ENCODE results near the gene SLAMF8.

Gene SLAMF8

GRCh38 chr1:159868766-159869165 is 42.1 kb downstream of the SLAMF8 start:
- no peak for DNase-seq (ENCODE audit: low read depth in 1 of 2, low spot score in 1 of 2)

GRCh38 chr1:159869173-159869572 is 42.5 kb downstream of the SLAMF8 start:
- DNase-seq (ENCODE audit: low read depth in 1 of 2, low spot score in 1 of 2) = no peak

- DNase-seq (ENCODE audit: low read depth in 1 of 2, low spot score in 1 of 2) = no peak
These were observed 42.9 kb downstream of the SLAMF8 start for GRCh38 chr1:159869607-159870006.

DNA sequence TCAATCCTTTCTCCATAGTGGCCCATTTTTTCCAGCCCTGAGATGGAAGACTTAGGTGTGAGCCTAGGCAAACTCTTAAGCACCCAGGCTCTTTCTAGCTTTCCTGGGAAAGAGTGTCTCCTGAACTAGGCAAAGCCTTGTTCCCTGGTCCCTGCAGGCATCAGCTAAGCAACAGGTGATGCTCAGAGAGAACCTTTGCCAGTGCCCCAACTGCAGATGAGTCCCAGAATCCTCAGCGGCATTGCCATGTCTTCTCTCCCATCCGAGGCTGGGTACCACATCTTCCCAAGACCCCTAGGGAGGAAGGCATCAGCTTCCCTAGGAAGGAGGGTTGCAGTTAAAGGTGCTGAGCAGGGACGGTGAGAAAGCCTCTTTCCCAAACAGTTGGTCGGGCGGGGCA is 44.0 kb downstream of the SLAMF8 start:
- no peak for DNase-seq (ENCODE audit: low read depth in 1 of 2, low spot score in 1 of 2)

- no peak for DNase-seq (ENCODE audit: low read depth in 1 of 2, low spot score in 1 of 2)
These were observed 46.2 kb downstream of the SLAMF8 start for GRCh38 chr1:159872891-159873290.

GRCh38 chr1:159873530-159874143 is 47.0 kb downstream of the SLAMF8 start:
- DNase-seq (ENCODE audit: low read depth in 1 of 2, low spot score in 1 of 2) = no peak

DNA sequence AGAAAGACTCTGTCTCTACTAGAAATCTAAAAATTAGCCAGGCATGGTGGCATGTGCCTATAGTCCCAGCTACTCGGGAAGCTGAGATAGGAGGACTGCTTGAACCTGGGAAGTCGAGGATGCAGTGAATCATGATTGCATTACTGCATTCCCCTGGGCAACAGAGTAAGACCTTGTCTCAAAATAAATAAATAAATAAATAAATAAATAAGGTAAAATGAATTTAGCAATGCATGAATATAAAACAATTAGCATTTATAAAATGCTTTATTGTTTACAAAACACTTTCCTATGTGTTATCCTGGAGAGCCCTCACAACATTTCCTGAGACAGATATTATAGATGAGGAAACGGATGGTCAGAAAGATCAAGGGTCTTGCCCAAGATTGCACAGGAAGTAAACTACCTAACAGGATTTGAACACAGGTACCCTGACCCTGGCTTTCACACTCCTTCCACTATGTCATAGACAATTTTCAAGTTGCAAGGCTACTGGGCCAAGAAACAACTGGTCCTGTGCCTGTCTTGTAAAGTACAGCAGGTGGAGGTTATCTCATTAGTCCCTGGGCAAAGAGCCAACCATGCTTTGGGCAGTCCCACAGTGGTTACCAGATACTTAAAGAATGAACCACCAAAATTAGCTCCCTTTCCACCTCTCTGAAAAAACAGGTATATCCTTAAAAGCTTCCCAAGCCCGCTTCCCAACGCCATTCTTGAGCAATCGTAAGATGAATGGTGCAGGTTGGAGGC is 51.2 kb downstream of the SLAMF8 start:
- no peak for DNase-seq (ENCODE audit: low read depth in 1 of 2, low spot score in 1 of 2)

GRCh38 chr1:159879136-159879535 is 52.5 kb downstream of the SLAMF8 start:
- no peak for DNase-seq (ENCODE audit: low read depth in 1 of 2, low spot score in 1 of 2)

DNA sequence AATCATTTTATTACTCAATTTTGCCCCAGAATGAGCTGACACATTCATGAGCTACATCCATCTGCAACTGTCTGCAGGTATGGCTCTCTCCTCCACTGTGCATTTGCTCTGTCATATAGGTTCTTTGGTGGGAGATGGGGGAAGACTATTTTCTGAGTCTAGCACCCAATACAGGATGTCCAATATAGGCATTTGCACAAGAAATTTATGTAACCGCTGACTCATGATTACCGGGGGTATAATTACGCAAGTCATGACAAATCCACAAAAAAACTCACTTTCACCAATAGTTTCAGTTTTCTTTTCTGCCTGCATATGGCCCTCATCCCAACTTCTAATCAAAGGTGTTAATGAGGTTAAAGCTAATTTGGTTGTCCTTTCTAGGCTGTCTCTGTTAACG is 53.3 kb downstream of the SLAMF8 start:
- no peak for DNase-seq (ENCODE audit: low read depth in 1 of 2, low spot score in 1 of 2)

DNA sequence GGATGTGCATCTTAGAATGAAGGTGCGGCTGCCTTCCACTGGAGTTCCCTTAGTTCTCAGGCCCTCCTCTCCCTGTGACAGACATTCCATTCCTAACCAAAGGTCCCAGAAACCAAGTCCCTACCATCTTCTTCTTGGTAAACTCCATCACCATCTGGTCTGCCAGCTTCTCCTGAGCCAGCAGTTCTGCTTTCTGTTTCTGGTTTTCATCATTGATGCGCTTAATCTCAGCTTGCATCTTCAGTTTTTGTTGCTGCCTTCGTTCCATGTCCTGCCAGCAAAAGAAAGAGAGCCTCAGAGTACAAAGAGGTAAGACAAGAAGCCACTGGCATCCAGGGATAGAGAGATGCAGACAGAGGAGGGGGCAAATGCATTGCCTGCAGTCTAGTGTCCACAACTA is 53.8 kb downstream of the SLAMF8 start:
- DNase-seq (ENCODE audit: low read depth in 1 of 2, low spot score in 1 of 2) = no peak

- peak in 1 of 2 donors; percentile 35 for DNase-seq (ENCODE audit: low read depth in 1 of 2, low spot score in 1 of 2)
These were observed 55.2 kb downstream of the SLAMF8 start for GRCh38 chr1:159881622-159882526.

- no peak for DNase-seq (ENCODE audit: low read depth in 1 of 2, low spot score in 1 of 2)
These were observed 55.8 kb downstream of the SLAMF8 start for GRCh38 chr1:159882527-159882862.

DNA sequence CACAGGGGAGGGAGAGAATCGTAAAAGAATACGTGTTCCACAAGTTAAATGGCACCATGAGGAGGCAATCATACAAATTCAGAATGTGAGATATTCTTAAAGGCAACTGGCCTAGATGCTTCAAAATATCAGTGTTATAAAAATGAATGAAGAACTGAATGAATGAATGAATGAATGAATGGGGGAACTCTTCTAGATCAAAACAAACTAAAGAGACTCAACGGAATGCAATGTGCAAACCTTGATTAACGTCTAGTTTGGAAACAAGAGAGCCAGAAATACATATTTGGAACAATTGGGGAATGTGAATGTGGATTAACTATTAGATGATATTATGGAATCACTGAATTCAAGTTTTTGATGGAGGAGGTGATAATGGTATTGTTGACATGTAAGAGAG is 56.5 kb downstream of the SLAMF8 start:
- no peak for DNase-seq (ENCODE audit: low read depth in 1 of 2, low spot score in 1 of 2)

GRCh38 chr1:159884296-159884695 is 57.6 kb downstream of the SLAMF8 start:
- DNase-seq (ENCODE audit: low read depth in 1 of 2, low spot score in 1 of 2) = no peak
